Hepatocyte (in vitro differentiated cells): ENCODE results near the gene CPLX1. TPM values are rescaled to one million over a fixed set of nuclear protein-coding genes. Genes with fewer than 3 reads are reported as not detected.

Experiments used
- DNase-seq: peaks from one replicate; pipeline ENCODE4 v3.0.0-alpha.2; 2016; ENCODE audit warnings: low spot score
- H2AFZ ChIP-seq: fragments of 200-600 bp; sonication (generic); 2 replicates; pipeline ENCODE4 v1.6.0; 2016; ENCODE audit warnings: antibody characterized with exemption, mild to moderate bottlenecking
- H3K27ac ChIP-seq: fragments of 200-600 bp; sonication (generic); 2 replicates; pipeline ENCODE4 v1.5.1; 2016; ENCODE audit warnings: mild to moderate bottlenecking
- H3K27me3 ChIP-seq: fragments of 200-600 bp; sonication (generic); 2 replicates; pipeline ENCODE4 v1.6.1; 2016
- H3K36me3 ChIP-seq: fragments of 200-600 bp; sonication (generic); replicated peaks from 2 replicates; pipeline ENCODE4 v1.5.1; 2016; ENCODE audit warnings: low read depth; ENCODE audit not compliant: insufficient read depth
- H3K4me1 ChIP-seq: fragments of 200-600 bp; sonication (generic); 2 replicates; pipeline ENCODE4 v1.5.1; 2016; ENCODE audit warnings: mild to moderate bottlenecking, moderate library complexity; ENCODE audit not compliant: insufficient read depth
- H3K4me2 ChIP-seq: fragments of 200-600 bp; sonication (generic); 2 replicates; pipeline ENCODE4 v1.6.0; 2016
- H3K4me3 ChIP-seq: fragments of 200-600 bp; sonication (generic); 2 replicates; pipeline ENCODE4 v1.5.1; 2016; ENCODE audit warnings: mild to moderate bottlenecking
- H3K79me2 ChIP-seq: fragments of 200-600 bp; sonication (generic); 2 replicates; pipeline ENCODE4 v1.6.0; 2017; ENCODE audit warnings: mild to moderate bottlenecking
- H3K9me2 ChIP-seq: fragments of 200-600 bp; sonication (generic); replicated peaks from 2 replicates; pipeline ENCODE4 v1.6.0; 2017; ENCODE audit warnings: mild to moderate bottlenecking; ENCODE audit not compliant: insufficient read depth
- H3K9me3 ChIP-seq: fragments of 200-600 bp; sonication (generic); 2 replicates; pipeline ENCODE4 v1.5.1; 2016; ENCODE audit warnings: low read depth, mild to moderate bottlenecking
- H4K20me1 ChIP-seq: fragments of 200-600 bp; sonication (generic); 2 replicates; pipeline ENCODE4 v1.6.0; 2016; ENCODE audit warnings: mild to moderate bottlenecking; ENCODE audit not compliant: insufficient read depth, poor library complexity, severe bottlenecking
- EZH2 ChIP-seq: fragments of 200-600 bp; sonication (generic); IDR thresholded peaks from 2 replicates; pipeline ENCODE4 v1.6.1; 2016; ENCODE audit warnings: antibody characterized with exemption, mild to moderate bottlenecking, borderline replicate concordance
- EZH2phosphoT487 ChIP-seq: fragments of 200-600 bp; sonication (generic); IDR thresholded peaks from one replicate; pipeline ENCODE4 v1.6.1; 2018; ENCODE audit warnings: antibody characterized with exemption, mild to moderate bottlenecking, low read depth, moderate library complexity; ENCODE audit not compliant: unreplicated experiment, severe bottlenecking
- WGBS: methylation state at CpG from one replicate; pipeline ENCODE4 v1.1.6; 2016; ENCODE audit warnings: low lambda C conversion rate; ENCODE audit errors: missing lambda C conversion rate; 5-methylcytosine and 5-hydroxymethylcytosine counted together
- polyA plus RNA-seq: library from polyadenylated mRNA; unstranded; fragments of >200 nt; fragmentation: Nextera tagmentation; extraction: Ambion mirVana; gene quantifications from 2 replicates; pipeline ENCODE4 v1.2.1, GENCODE V29; 2016
- total RNA-seq: library from RNA; depleted of rRNA; stranded (reverse); fragments of >200 nt; gene quantifications from 2 replicates; pipeline ENCODE4 v1.2.3, GENCODE V29; 2014
- TF ChIP-seq, protein P1 (sequence below): fragments of 200-600 bp; sonication (generic); IDR thresholded peaks from 2 replicates; pipeline ENCODE4 v1.5.1; 2016; ENCODE audit warnings: antibody characterized with exemption, mild to moderate bottlenecking; ENCODE audit not compliant: poor library complexity

Gene CPLX1
- total and polyA plus RNA-seq, 2 experiments from 2014 or later = 0.30 to 2.0 TPM

GRCh38 chr4:832536-832935 is 6.6 kb upstream of the CPLX1 start:
- Histone ChIP-seq H3K27me3 (peaks cover 13% of the 10 kb centered on the region), H3K36me3 (no peaks in the 10 kb centered on the region), H3K27ac (no peak overlapping the region), H3K9me2 (no peaks in the 10 kb centered on the region), H2AFZ (no peak overlapping the region), H3K4me1 (no peaks in the 10 kb centered on the region), H3K9me3 (no peaks in the 10 kb centered on the region), H4K20me1 (no peaks in the 10 kb centered on the region), H3K79me2 (no peaks in the 10 kb centered on the region), H3K4me2 (no peak overlapping the region), H3K4me3 (no peak overlapping the region)
- TF ChIP-seq EZH2 = no peak
- TF ChIP-seq EZH2phosphoT487 = no peak
- TF ChIP-seq, protein P1, sequence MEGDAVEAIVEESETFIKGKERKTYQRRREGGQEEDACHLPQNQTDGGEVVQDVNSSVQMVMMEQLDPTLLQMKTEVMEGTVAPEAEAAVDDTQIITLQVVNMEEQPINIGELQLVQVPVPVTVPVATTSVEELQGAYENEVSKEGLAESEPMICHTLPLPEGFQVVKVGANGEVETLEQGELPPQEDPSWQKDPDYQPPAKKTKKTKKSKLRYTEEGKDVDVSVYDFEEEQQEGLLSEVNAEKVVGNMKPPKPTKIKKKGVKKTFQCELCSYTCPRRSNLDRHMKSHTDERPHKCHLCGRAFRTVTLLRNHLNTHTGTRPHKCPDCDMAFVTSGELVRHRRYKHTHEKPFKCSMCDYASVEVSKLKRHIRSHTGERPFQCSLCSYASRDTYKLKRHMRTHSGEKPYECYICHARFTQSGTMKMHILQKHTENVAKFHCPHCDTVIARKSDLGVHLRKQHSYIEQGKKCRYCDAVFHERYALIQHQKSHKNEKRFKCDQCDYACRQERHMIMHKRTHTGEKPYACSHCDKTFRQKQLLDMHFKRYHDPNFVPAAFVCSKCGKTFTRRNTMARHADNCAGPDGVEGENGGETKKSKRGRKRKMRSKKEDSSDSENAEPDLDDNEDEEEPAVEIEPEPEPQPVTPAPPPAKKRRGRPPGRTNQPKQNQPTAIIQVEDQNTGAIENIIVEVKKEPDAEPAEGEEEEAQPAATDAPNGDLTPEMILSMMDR = no peak
- DNase-seq = no peak
- 93% methylated on average over 7 of the region's 9 CpGs for WGBS

- H3K4me3 ChIP-seq = no peak overlapping the region
- WGBS = 94% methylated on average over 7 of the region's 7 CpGs
- no peak overlapping the region for H3K27ac ChIP-seq
- H3K79me2 ChIP-seq = no peaks in the 10 kb centered on the region
- H3K9me3 ChIP-seq = no peaks in the 10 kb centered on the region
- H3K27me3 ChIP-seq = peaks cover 17% of the 10 kb centered on the region
- H3K4me2 ChIP-seq = no peak overlapping the region
- H4K20me1 ChIP-seq = no peaks in the 10 kb centered on the region
- no peak for DNase-seq
- no peaks in the 10 kb centered on the region for H3K36me3 ChIP-seq
- H3K4me1 ChIP-seq = no peaks in the 10 kb centered on the region
- TF ChIP-seq EZH2 (no peak), EZH2phosphoT487 (no peak)
- TF ChIP-seq, protein P1 = no peak
- H2AFZ ChIP-seq = no peak overlapping the region
- H3K9me2 ChIP-seq = no peaks in the 10 kb centered on the region
Measured at GRCh38 chr4:832108-832507, 6.2 kb upstream of the CPLX1 start.

GRCh38 chr4:831483-831805 is 5.5 kb upstream of the CPLX1 start:
- WGBS = 64% methylated on average over 3 of the region's 3 CpGs
- Histone ChIP-seq H4K20me1 (no peaks in the 10 kb centered on the region), H3K27me3 (peaks cover 24% of the 10 kb centered on the region), H2AFZ (no peak overlapping the region), H3K4me3 (no peak overlapping the region), H3K36me3 (no peaks in the 10 kb centered on the region), H3K9me3 (no peaks in the 10 kb centered on the region), H3K4me2 (no peak overlapping the region), H3K27ac (no peak overlapping the region), H3K9me2 (no peaks in the 10 kb centered on the region), H3K79me2 (no peaks in the 10 kb centered on the region), H3K4me1 (no peaks in the 10 kb centered on the region)
- TF ChIP-seq, protein P1 = no peak
- TF ChIP-seq EZH2phosphoT487 = no peak
- TF ChIP-seq EZH2 = no peak
- DNase-seq = no peak
